Trophoblast cell (in vitro differentiated cells and primary cell): ENCODE data around the gene MAN1A1.

Experiments
- DNase-seq, 2 donors: peaks; one replicate each; pipeline ENCODE4 v3.0.0-alpha.2; 2016
- H2AFZ ChIP-seq: 2 replicates; pipeline ENCODE4 v1.6.1; 2013; ENCODE audit warnings: low read length, moderate library complexity, mild to moderate bottlenecking; ENCODE audit not compliant: insufficient read depth, poor library complexity
- H2AK5ac ChIP-seq: 2 replicates; pipeline ENCODE4 v1.6.1; 2013; ENCODE audit warnings: mild to moderate bottlenecking, low read length
- H2BK120ac ChIP-seq: 2 replicates; pipeline ENCODE4 v1.6.1; 2013; ENCODE audit warnings: low read length, mild to moderate bottlenecking, moderate library complexity; ENCODE audit not compliant: insufficient read depth, poor library complexity
- H2BK12ac ChIP-seq: 2 replicates; pipeline ENCODE4 v1.6.1; 2013; ENCODE audit warnings: mild to moderate bottlenecking, low read length, moderate library complexity
- H2BK5ac ChIP-seq: 2 replicates; pipeline ENCODE4 v1.6.1; 2013; ENCODE audit warnings: low read length, low read depth, moderate library complexity, mild to moderate bottlenecking; ENCODE audit not compliant: poor library complexity
- H3K14ac ChIP-seq: 2 replicates; pipeline ENCODE4 v1.6.1; 2013; ENCODE audit warnings: mild to moderate bottlenecking, low read length
- H3K18ac ChIP-seq: 2 replicates; pipeline ENCODE4 v1.6.1; 2013; ENCODE audit warnings: mild to moderate bottlenecking, low read length
- H3K23ac ChIP-seq: 2 replicates; pipeline ENCODE4 v1.6.1; 2013; ENCODE audit warnings: low read length
- H3K27ac ChIP-seq: 2 replicates; pipeline ENCODE4 v1.5.1; 2013; ENCODE audit warnings: low read depth, mild to moderate bottlenecking, inconsistent platforms, low read length, moderate library complexity
- H3K27me3 ChIP-seq: 2 replicates; pipeline ENCODE4 v1.6.1; 2013; ENCODE audit warnings: inconsistent platforms, mild to moderate bottlenecking, low read length, moderate library complexity; ENCODE audit not compliant: insufficient read depth
- H3K36me3 ChIP-seq, 2 experiments: 1 replicate in 1 of 2; 2 replicates in 1 of 2; pipeline ENCODE4 v1.6.1; 2013; ENCODE audit warnings: low read length in 2 of 2, mild to moderate bottlenecking in 2 of 2, moderate library complexity in 1 of 2; ENCODE audit not compliant: insufficient read depth in 2 of 2, control insufficient read depth in 1 of 2
- H3K4ac ChIP-seq: 2 replicates; pipeline ENCODE4 v1.6.1; 2013; ENCODE audit warnings: low read depth, mild to moderate bottlenecking, low read length, moderate library complexity
- H3K4me1 ChIP-seq, 2 experiments: 1 replicate in 1 of 2; 2 replicates in 1 of 2; pipeline ENCODE4 v1.6.1; 2013; ENCODE audit warnings: low read length in 2 of 2, mild to moderate bottlenecking in 2 of 2, moderate library complexity in 1 of 2; ENCODE audit not compliant: insufficient read depth in 2 of 2, control insufficient read depth in 1 of 2
- H3K4me2 ChIP-seq: 2 replicates; pipeline ENCODE4 v1.6.1; 2013; ENCODE audit warnings: inconsistent platforms, mild to moderate bottlenecking, low read length, moderate library complexity
- H3K4me3 ChIP-seq: 2 replicates; pipeline ENCODE4 v1.5.1; 2013; ENCODE audit warnings: mild to moderate bottlenecking, low read depth, low read length, inconsistent platforms
- H3K79me1 ChIP-seq: one replicate; pipeline ENCODE4 v1.6.1; 2013; ENCODE audit warnings: low read length
- H3K79me2 ChIP-seq: 2 replicates; pipeline ENCODE4 v1.6.1; 2013; ENCODE audit warnings: low read length, mild to moderate bottlenecking; ENCODE audit not compliant: control insufficient read depth, insufficient read depth, poor library complexity
- H3K9ac ChIP-seq: 2 replicates; pipeline ENCODE4 v1.6.1; 2013; ENCODE audit warnings: mild to moderate bottlenecking, low read length
- H3K9me3 ChIP-seq: 2 replicates; pipeline ENCODE4 v1.6.1; 2013; ENCODE audit warnings: low read depth, mild to moderate bottlenecking, control low read depth, inconsistent platforms, low read length; ENCODE audit not compliant: insufficient read depth
- H4K12ac ChIP-seq: 2 replicates; pipeline ENCODE4 v1.6.1; 2013; ENCODE audit warnings: low read depth, mild to moderate bottlenecking, low read length, moderate library complexity
- H4K8ac ChIP-seq: 2 replicates; pipeline ENCODE4 v1.6.1; 2013; ENCODE audit warnings: low read depth, mild to moderate bottlenecking, low read length, moderate library complexity
- H4K91ac ChIP-seq: one replicate; pipeline ENCODE4 v1.6.1; 2013; ENCODE audit warnings: low read depth, mild to moderate bottlenecking, low read length, moderate library complexity
- WGBS: extraction: QIAGEN DNeasy Blood & Tissue Kit; methylation state at CpG from one replicate; pipeline ENCODE4 v1.1.7; 2013; ENCODE audit warnings: missing lambda C conversion rate; ENCODE audit not compliant: insufficient read length, insufficient coverage; ENCODE audit errors: extremely low coverage; 5-methylcytosine and 5-hydroxymethylcytosine counted together

Gene MAN1A1

GRCh38 chr6:119256978-119257462 lies 92.5 kb downstream of the MAN1A1 start:
- H3K18ac ChIP-seq = no peak overlapping the region
- no peak overlapping the region for H2AK5ac ChIP-seq
- no peak overlapping the region for H2BK12ac ChIP-seq
- no peaks in the 10 kb centered on the region for H3K4me1 ChIP-seq
- no peak overlapping the region for H2BK5ac ChIP-seq
- H3K79me2 ChIP-seq = no peaks in the 10 kb centered on the region
- no peak overlapping the region for H4K91ac ChIP-seq
- no peaks in the 10 kb centered on the region for H3K79me1 ChIP-seq
- no peak for DNase-seq
- no CpG with 5 or more reads among the region's 2 CpGs for WGBS
- H2BK120ac ChIP-seq = no peak overlapping the region
- no peak overlapping the region for H3K27ac ChIP-seq
- no peak overlapping the region for H3K9ac ChIP-seq
- H2AFZ ChIP-seq = no peak overlapping the region
- no peak overlapping the region for H3K4me2 ChIP-seq
- no peaks in the 10 kb centered on the region for H3K9me3 ChIP-seq
- no peaks in the 10 kb centered on the region for H3K36me3 ChIP-seq
- H4K12ac ChIP-seq = no peak overlapping the region
- no peak overlapping the region for H3K23ac ChIP-seq
- H3K4me3 ChIP-seq = no peak overlapping the region
- no peak overlapping the region for H3K14ac ChIP-seq
- H3K4ac ChIP-seq = no peak overlapping the region
- H3K27me3 ChIP-seq = no peaks in the 10 kb centered on the region
- no peak overlapping the region for H4K8ac ChIP-seq

DNA sequence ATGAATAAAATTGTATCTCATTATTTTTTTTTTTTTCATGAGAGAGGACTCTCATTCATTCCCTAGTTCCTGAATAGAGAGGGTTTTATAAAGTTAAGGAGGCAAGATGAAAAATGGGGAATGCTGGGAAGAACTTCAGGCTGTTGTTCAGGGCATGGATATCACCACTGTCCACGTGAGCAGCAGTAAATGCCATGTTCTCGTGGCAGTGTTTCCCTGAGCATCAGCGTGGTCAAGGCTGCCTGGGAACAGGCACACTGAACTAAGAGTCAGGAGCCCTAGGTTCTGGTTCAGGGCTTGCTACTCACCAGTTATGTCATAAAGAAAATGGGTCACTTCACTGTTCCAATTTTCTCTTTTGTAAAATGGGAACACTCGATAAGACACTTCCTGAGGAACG lies 93.2 kb downstream of the MAN1A1 start:
- Histone ChIP-seq H3K27me3 (no peaks in the 10 kb centered on the region), H4K91ac (no peak overlapping the region), H2AFZ (no peak overlapping the region), H2BK12ac (no peak overlapping the region), H3K18ac (no peak overlapping the region), H3K79me2 (no peaks in the 10 kb centered on the region), H3K79me1 (no peaks in the 10 kb centered on the region), H3K27ac (no peak overlapping the region), H3K23ac (no peak overlapping the region), H2AK5ac (no peak overlapping the region), H2BK5ac (no peak overlapping the region), H3K4me3 (no peak overlapping the region), H3K4me2 (no peak overlapping the region), H3K9me3 (no peaks in the 10 kb centered on the region), H3K4ac (no peak overlapping the region), H4K12ac (no peak overlapping the region), H4K8ac (no peak overlapping the region), H3K14ac (no peak overlapping the region), H3K36me3 (no peaks in the 10 kb centered on the region), H3K4me1 (no peaks in the 10 kb centered on the region), H2BK120ac (no peak overlapping the region), H3K9ac (no peak overlapping the region)
- WGBS = no CpG with 5 or more reads among the region's 5 CpGs
- DNase-seq = no peak

DNA sequence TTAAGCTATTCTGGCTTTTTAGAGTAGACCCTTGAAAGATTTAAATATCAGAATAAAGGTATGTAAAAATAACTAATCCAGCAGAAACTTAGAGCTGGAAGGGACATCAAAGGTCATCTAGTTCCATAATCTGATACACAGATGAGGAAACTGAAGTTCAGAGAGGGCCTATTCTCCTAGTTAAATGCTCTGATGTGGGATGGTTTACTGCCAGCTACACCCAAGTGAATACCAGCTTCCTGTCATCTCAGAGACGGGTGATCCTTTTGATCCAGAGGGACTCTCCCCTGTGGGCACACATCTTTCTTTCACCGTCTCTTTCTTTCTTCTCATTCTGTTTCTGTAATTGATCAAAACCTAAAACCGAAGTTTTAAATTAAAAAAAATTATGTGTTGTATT lies 94.1 kb downstream of the MAN1A1 start:
- Histone ChIP-seq H2AFZ (no peak overlapping the region), H4K91ac (no peak overlapping the region), H3K4ac (no peak overlapping the region), H2AK5ac (no peak overlapping the region), H3K36me3 (no peaks in the 10 kb centered on the region), H3K4me2 (no peak overlapping the region), H3K18ac (no peak overlapping the region), H4K12ac (no peak overlapping the region), H3K27ac (no peak overlapping the region), H3K27me3 (no peaks in the 10 kb centered on the region), H3K79me1 (no peaks in the 10 kb centered on the region), H4K8ac (no peak overlapping the region), H3K9me3 (no peaks in the 10 kb centered on the region), H2BK5ac (no peak overlapping the region), H3K14ac (no peak overlapping the region), H3K79me2 (no peaks in the 10 kb centered on the region), H3K4me3 (no peak overlapping the region), H3K9ac (no peak overlapping the region), H3K23ac (no peak overlapping the region), H3K4me1 (no peaks in the 10 kb centered on the region), H2BK12ac (no peak overlapping the region), H2BK120ac (no peak overlapping the region)
- no peak for DNase-seq
- WGBS = no CpG with 5 or more reads among the region's 3 CpGs

- DNase-seq = no peak
- Histone ChIP-seq H3K4ac (no peak overlapping the region), H4K12ac (no peak overlapping the region), H3K79me2 (no peaks in the 10 kb centered on the region), H3K4me1 (no peaks in the 10 kb centered on the region), H4K8ac (no peak overlapping the region), H3K18ac (no peak overlapping the region), H3K79me1 (no peaks in the 10 kb centered on the region), H3K9ac (no peak overlapping the region), H3K27ac (no peak overlapping the region), H2BK5ac (no peak overlapping the region), H2AFZ (no peak overlapping the region), H4K91ac (no peak overlapping the region), H3K36me3 (peaks cover 1 to 2% of the 10 kb centered on the region in 2 experiments), H2AK5ac (no peak overlapping the region), H3K4me2 (no peak overlapping the region), H3K4me3 (no peak overlapping the region), H2BK120ac (no peak overlapping the region), H2BK12ac (no peak overlapping the region), H3K27me3 (no peaks in the 10 kb centered on the region), H3K14ac (no peak overlapping the region), H3K9me3 (no peaks in the 10 kb centered on the region), H3K23ac (no peak overlapping the region)
- WGBS = no CpG with 5 or more reads among the region's 2 CpGs
These were observed 99.5 kb downstream of the MAN1A1 start for GRCh38 chr6:119250036-119250435.
